Caco-2 (cell line): ENCODE results near the gene VPS8. TPM values are rescaled to one million over a fixed set of nuclear protein-coding genes. Genes with fewer than 3 reads are reported as not detected.

Experiments
- BruUV-seq: library from RNA; stranded (reverse); fragments of 400-500 nt; replicated peaks from 2 replicates; lab custom pipeline; 2021; lab: Mats Ljungman, UMichigan
- CTCF ChIA-PET: fragments of 300-600 bp; sonication (Branson Sonifier 250); formaldehyde crosslinking; loops from one replicate; lab custom pipeline; 2022; ENCODE audit warnings: antibody characterized with exemption; lab: Charles Lee
- POLR2A ChIA-PET: fragments of 300-600 bp; sonication (Branson Sonifier 250); formaldehyde crosslinking; loops from one replicate; lab custom pipeline; 2022; ENCODE audit warnings: antibody characterized with exemption; lab: Charles Lee
- DNase-seq, 2 experiments: peaks; one replicate each; pipeline versions ENCODE4 v3.0.0 to v3.0.0-alpha.2; 2020 to 2022
- H3K27me3 ChIP-seq: replicated peaks from 2 replicates; pipeline ENCODE4 v1.6.0; 2011; ENCODE audit warnings: low read length; ENCODE audit not compliant: control insufficient read depth, insufficient read depth
- H3K36me3 ChIP-seq: 2 replicates; pipeline ENCODE4 v1.5.1; 2011; ENCODE audit warnings: low read length; ENCODE audit not compliant: control insufficient read depth, insufficient read depth
- H3K4me1 ChIP-seq: fragments of 250-450 bp; sonication (Bioruptor Pico); 2 replicates; pipeline ENCODE4 v1.5.1; 2020; ENCODE audit warnings: mild to moderate bottlenecking
- H3K4me3 ChIP-seq: 2 replicates; pipeline ENCODE4 v1.5.1; 2011; ENCODE audit warnings: low read depth, mild to moderate bottlenecking, control low read depth, low read length
- H3K9me3 ChIP-seq: fragments of 250-450 bp; sonication (Bioruptor Pico); 2 replicates; pipeline ENCODE4 v1.5.1; 2020; ENCODE audit warnings: mild to moderate bottlenecking, moderate library complexity
- H3K27ac Mint-ChIP-seq: one replicate; pipeline ENCODE4 v1.8.0; 2022; ENCODE audit warnings: mixed read lengths; ENCODE audit not compliant: unreplicated experiment
- H3K27me3 Mint-ChIP-seq: one replicate; pipeline ENCODE4 v1.8.0; 2022; ENCODE audit warnings: mixed read lengths; ENCODE audit not compliant: insufficient read depth, unreplicated experiment
- H3K36me3 Mint-ChIP-seq: one replicate; pipeline ENCODE4 v1.8.0; 2022; ENCODE audit warnings: mild to moderate bottlenecking, mixed read lengths; ENCODE audit not compliant: insufficient read depth, unreplicated experiment
- H3K4me1 Mint-ChIP-seq: one replicate; pipeline ENCODE4 v1.8.0; 2022; ENCODE audit warnings: low read depth, mixed read lengths; ENCODE audit not compliant: unreplicated experiment
- H3K4me3 Mint-ChIP-seq: one replicate; pipeline ENCODE4 v1.8.0; 2022; ENCODE audit warnings: mild to moderate bottlenecking, moderate library complexity, mixed read lengths; ENCODE audit not compliant: unreplicated experiment
- H3K9me3 Mint-ChIP-seq: one replicate; pipeline ENCODE4 v1.8.0; 2022; ENCODE audit warnings: mixed read lengths; ENCODE audit not compliant: unreplicated experiment
- intact Hi-C: fragments of 100-400 bp; cut with micrococcal nuclease; formaldehyde crosslinking; loops from one replicate; pipeline ENCODE4 v1.10.0; 2022; ENCODE audit not compliant: unreplicated experiment
- total RNA-seq: library from RNA; stranded (reverse); gene quantifications from 2 replicates; pipeline ENCODE4 v1.2.3, GENCODE V29; 2022
- TF ChIP-seq, protein P1 (sequence below), 2 experiments: fragments of 200-600 bp in 1 of 2; IDR thresholded peaks; 1 replicate in 1 of 2; 2 replicates in 1 of 2; pipeline versions ENCODE4 v1.5.1 to v1.8.0; 2011 to 2022; ENCODE audit warnings: antibody characterized with exemption in 1 of 2, control low read depth in 1 of 2, inconsistent platforms in 1 of 2, low read depth in 1 of 2, low read length in 1 of 2, mild to moderate bottlenecking in 1 of 2, moderate library complexity in 1 of 2; ENCODE audit not compliant: insufficient read depth in 1 of 2, severe bottlenecking in 1 of 2, unreplicated experiment in 1 of 2

Gene VPS8
- total RNA-seq, 1 experiment from 2014 or later = 44.7 TPM

GRCh38 chr3:184965639-184966430 lies 153.9 kb downstream of the VPS8 start:
- DNase-seq = no peak
- BruUV-seq = no TSS peak
- H3K4me3 ChIP-seq = no peak overlapping the region
- no peak overlapping the region for H3K4me3 Mint-ChIP-seq
- ChIA-PET POLR2A (no interaction called here), CTCF (interaction anchor here (0.7 kb wide), 1 partner anchor 32 kb away, joined by 3 read pairs; no protein-coding TSS in a partner anchor)
- TF ChIP-seq, protein P1, sequence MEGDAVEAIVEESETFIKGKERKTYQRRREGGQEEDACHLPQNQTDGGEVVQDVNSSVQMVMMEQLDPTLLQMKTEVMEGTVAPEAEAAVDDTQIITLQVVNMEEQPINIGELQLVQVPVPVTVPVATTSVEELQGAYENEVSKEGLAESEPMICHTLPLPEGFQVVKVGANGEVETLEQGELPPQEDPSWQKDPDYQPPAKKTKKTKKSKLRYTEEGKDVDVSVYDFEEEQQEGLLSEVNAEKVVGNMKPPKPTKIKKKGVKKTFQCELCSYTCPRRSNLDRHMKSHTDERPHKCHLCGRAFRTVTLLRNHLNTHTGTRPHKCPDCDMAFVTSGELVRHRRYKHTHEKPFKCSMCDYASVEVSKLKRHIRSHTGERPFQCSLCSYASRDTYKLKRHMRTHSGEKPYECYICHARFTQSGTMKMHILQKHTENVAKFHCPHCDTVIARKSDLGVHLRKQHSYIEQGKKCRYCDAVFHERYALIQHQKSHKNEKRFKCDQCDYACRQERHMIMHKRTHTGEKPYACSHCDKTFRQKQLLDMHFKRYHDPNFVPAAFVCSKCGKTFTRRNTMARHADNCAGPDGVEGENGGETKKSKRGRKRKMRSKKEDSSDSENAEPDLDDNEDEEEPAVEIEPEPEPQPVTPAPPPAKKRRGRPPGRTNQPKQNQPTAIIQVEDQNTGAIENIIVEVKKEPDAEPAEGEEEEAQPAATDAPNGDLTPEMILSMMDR (IDR thresholded peaks at IDR 0.05; ENCODE audit: insufficient read depth in 1 of 2, low read depth in 1 of 2, low read length in 1 of 2, severe bottlenecking in 1 of 2, unreplicated experiment in 1 of 2) = no peak
- H3K9me3 Mint-ChIP-seq = no peaks in the 10 kb centered on the region
- H3K4me1 Mint-ChIP-seq = peaks cover 6% of the 10 kb centered on the region
- H3K27me3 ChIP-seq = no peaks in the 10 kb centered on the region
- intact Hi-C loops = no loop called here
- peaks cover 5% of the 10 kb centered on the region for H3K4me1 ChIP-seq
- no peak overlapping the region for H3K27ac Mint-ChIP-seq
- H3K27me3 Mint-ChIP-seq = no peaks in the 10 kb centered on the region
- H3K9me3 ChIP-seq = no peaks in the 10 kb centered on the region
- peaks cover 22% of the 10 kb centered on the region for H3K36me3 Mint-ChIP-seq
- H3K36me3 ChIP-seq = no peaks in the 10 kb centered on the region

- no peak overlapping the region for H3K4me3 ChIP-seq
- H3K4me1 ChIP-seq = peaks cover 5% of the 10 kb centered on the region
- peaks cover 6% of the 10 kb centered on the region for H3K4me1 Mint-ChIP-seq
- peaks cover 2% of the 10 kb centered on the region; the same call in 1 of the 2 replicates for H3K36me3 ChIP-seq
- H3K27me3 ChIP-seq = no peaks in the 10 kb centered on the region
- BruUV-seq = no TSS peak
- peaks cover 18% of the 10 kb centered on the region for H3K36me3 Mint-ChIP-seq
- no peaks in the 10 kb centered on the region for H3K9me3 ChIP-seq
- ChIA-PET POLR2A (no interaction called here), CTCF (no interaction called here)
- H3K27me3 Mint-ChIP-seq = no peaks in the 10 kb centered on the region
- H3K9me3 Mint-ChIP-seq = no peaks in the 10 kb centered on the region
- no peak overlapping the region for H3K4me3 Mint-ChIP-seq
- TF ChIP-seq, protein P1 (IDR thresholded peaks at IDR 0.05; ENCODE audit: insufficient read depth in 1 of 2, low read depth in 1 of 2, low read length in 1 of 2, severe bottlenecking in 1 of 2, unreplicated experiment in 1 of 2) = no peak
- H3K27ac Mint-ChIP-seq = no peak overlapping the region
- intact Hi-C loops = no loop called here
- no peak for DNase-seq
These were observed 156.1 kb downstream of the VPS8 start for GRCh38 chr3:184968115-184968514.

DNA sequence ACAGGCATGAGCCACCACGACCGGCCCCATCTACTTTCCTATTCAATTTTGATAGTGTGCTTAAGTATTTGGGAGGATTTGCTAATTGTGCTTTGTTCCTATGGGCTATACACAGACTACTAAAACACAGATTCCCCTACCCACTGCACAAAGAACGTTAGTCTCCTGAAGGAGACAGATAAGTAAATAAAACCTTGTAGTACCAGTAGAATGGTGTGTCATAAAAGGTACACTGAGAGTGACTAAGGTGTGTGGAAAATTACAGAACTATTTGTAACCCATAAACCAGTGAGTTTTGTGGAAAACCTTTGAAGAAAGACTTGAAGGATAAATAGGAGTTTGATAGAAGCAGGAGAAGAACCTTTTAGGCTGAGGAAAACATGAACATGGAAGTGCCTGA lies 158.2 kb downstream of the VPS8 start:
- no peaks in the 10 kb centered on the region for H3K27me3 ChIP-seq
- Mint-ChIP-seq H3K9me3 (no peaks in the 10 kb centered on the region), H3K27ac (no peak overlapping the region), H3K4me3 (no peak overlapping the region), H3K4me1 (peaks cover 6% of the 10 kb centered on the region), H3K36me3 (peaks cover 18% of the 10 kb centered on the region), H3K27me3 (no peaks in the 10 kb centered on the region)
- ChIA-PET CTCF (no interaction called here), POLR2A (no interaction called here)
- H3K4me3 ChIP-seq = no peak overlapping the region
- no TSS peak for BruUV-seq
- peaks cover 2% of the 10 kb centered on the region; the same call in 1 of the 2 replicates for H3K36me3 ChIP-seq
- H3K9me3 ChIP-seq = 0 out of 2 replicates have a peak, but pooled peaks cover 3% of the 10 kb centered on the region
- peaks cover 5% of the 10 kb centered on the region for H3K4me1 ChIP-seq
- DNase-seq = no peak
- TF ChIP-seq, protein P1 (IDR thresholded peaks at IDR 0.05; ENCODE audit: insufficient read depth in 1 of 2, low read depth in 1 of 2, low read length in 1 of 2, severe bottlenecking in 1 of 2, unreplicated experiment in 1 of 2) = no peak
- intact Hi-C loops = loop anchor here (10.0 kb wide), 1 partner anchor 205 kb away; no protein-coding TSS in a partner anchor
